HepG2 (cell line): ENCODE data around the gene CRIP1. TPM values are rescaled to one million over a fixed set of nuclear protein-coding genes. Genes with fewer than 3 reads are reported as not detected.

ENCODE experiments used
- ATAC-seq: fragments of 200-7000 bp; cut with Tn5 transposase; 3 replicates; pipeline ENCODE4 v1.9.1; 2020; ENCODE audit warnings: mild to moderate bottlenecking, moderate library complexity
- BruUV-seq: library from RNA; stranded (reverse); fragments of 400-500 nt; replicated peaks from 2 replicates; lab custom pipeline; 2021; lab: Mats Ljungman, UMichigan
- CTCF ChIA-PET: fragments of 300-600 bp; formaldehyde crosslinking; extraction: SDS; loops from one replicate; lab custom pipeline; 2021; ENCODE audit warnings: low total read pairs, inconsistent platforms, low intra/inter-chr PET ratio; lab: Yijun Ruan, JAX
- POLR2A ChIA-PET: fragments of 350-600 bp; sonication (Branson Sonifier 250); formaldehyde crosslinking; loops from one replicate; lab custom pipeline; 2020; ENCODE audit warnings: antibody characterized with exemption, inconsistent platforms; lab: Yijun Ruan, JAX
- DNase-seq: peaks from one replicate; pipeline ENCODE4 v3.0.0-alpha.2; 2015; ENCODE audit warnings: low spot score
- FAIRE-seq: peaks from 3 replicates; lab custom pipeline; 2011; peaks lifted over from hg19 to GRCh38; lab: Jason Lieb, UNC
- H2AFZ ChIP-seq: one replicate; pipeline ENCODE4 v1.6.1; 2011; ENCODE audit warnings: low read length, inconsistent platforms
- H3K27ac ChIP-seq: fragments of 300-600 bp; 3 replicates; pipeline ENCODE4 v1.8.0; 2011; ENCODE audit warnings: mixed run types, mild to moderate bottlenecking, mixed read lengths, low read length, inconsistent platforms; ENCODE audit not compliant: insufficient read depth; ENCODE audit errors: extremely low read length
- H3K27me3 ChIP-seq, 2 experiments: fragments of 200-600 bp in 1 of 2; 2 replicates in 1 of 2; 3 replicates in 1 of 2; pipeline versions ENCODE4 v1.6.0 to v1.8.0; 2011; ENCODE audit warnings: low read length in 2 of 2, mild to moderate bottlenecking in 2 of 2, moderate library complexity in 2 of 2, inconsistent platforms in 1 of 2; ENCODE audit not compliant: insufficient read depth in 2 of 2, control insufficient read depth in 1 of 2
- H3K36me3 ChIP-seq, 2 experiments: fragments of 200-600 bp in 1 of 2; replicated peaks in 1 of 2; 2 replicates in 1 of 2; 3 replicates in 1 of 2; pipeline versions ENCODE4 v1.5.1 to v1.8.0; 2011; ENCODE audit warnings: low read length in 2 of 2, inconsistent platforms in 1 of 2; ENCODE audit not compliant: insufficient read depth in 2 of 2, control insufficient read depth in 1 of 2
- H3K4me1 ChIP-seq: 2 replicates; pipeline ENCODE4 v1.5.1; 2012; ENCODE audit warnings: low read length, inconsistent platforms; ENCODE audit not compliant: insufficient read depth
- H3K4me2 ChIP-seq: 2 replicates; pipeline ENCODE4 v1.6.0; 2011; ENCODE audit warnings: low read depth, low read length, inconsistent platforms
- H3K4me3 ChIP-seq, 3 experiments: fragments of 200-600 bp in 1 of 3; sonication (generic), shearing (Covaris generic) in 1 of 3; replicated peaks in 1 of 3; 2 replicates each; pipeline ENCODE4 v1.5.1; 2011 to 2016; ENCODE audit warnings: low read length in 3 of 3, inconsistent platforms in 2 of 3, low read depth in 2 of 3, mild to moderate bottlenecking in 2 of 3, control low read depth in 1 of 3, mixed read lengths in 1 of 3; ENCODE audit not compliant: insufficient read depth in 1 of 3
- H3K79me2 ChIP-seq: one replicate; pipeline ENCODE4 v1.6.1; 2011; ENCODE audit warnings: low read length, inconsistent platforms; ENCODE audit not compliant: insufficient read depth
- H3K9ac ChIP-seq: 2 replicates; pipeline ENCODE4 v1.6.0; 2011; ENCODE audit warnings: mild to moderate bottlenecking, low read depth, low read length, inconsistent platforms; ENCODE audit not compliant: insufficient read depth
- H3K9me3 ChIP-seq: 2 replicates; pipeline ENCODE4 v1.5.1; 2012; ENCODE audit warnings: mild to moderate bottlenecking, low read length
- H4K20me1 ChIP-seq: 2 replicates; pipeline ENCODE4 v1.6.0; 2011; ENCODE audit warnings: inconsistent platforms, mild to moderate bottlenecking, low read length, moderate library complexity; ENCODE audit not compliant: insufficient read depth
- AGO2 ChIP-seq: fragments of 200-400 bp; formaldehyde crosslinking; optimal IDR thresholded peaks from 2 replicates; pipeline ENCODE3; 2017; ENCODE audit warnings: mild to moderate bottlenecking, low read depth, low read length, moderate library complexity
- CTCF ChIP-seq: sonication (generic); formaldehyde crosslinking; IDR thresholded peaks from 2 replicates; pipeline ENCODE4 v1.5.0; 2020; ENCODE audit warnings: mild to moderate bottlenecking, missing genetic modification reagents, moderate library complexity
- HNRNPL ChIP-seq: fragments of 200-400 bp; formaldehyde crosslinking; IDR thresholded peaks from 2 replicates; pipeline ENCODE4 v1.6.1; 2017; ENCODE audit warnings: mild to moderate bottlenecking, low read depth, low read length
- ZKSCAN8 ChIP-seq: IDR thresholded peaks from 2 replicates; pipeline ENCODE4 v1.6.1; 2016; ENCODE audit warnings: borderline replicate concordance, missing genetic modification reagents, missing compliant biosample characterization
- ZNF142 ChIP-seq: sonication (generic); formaldehyde crosslinking; IDR thresholded peaks from 2 replicates; pipeline ENCODE4 v1.4.0; 2020; ENCODE audit warnings: missing genetic modification reagents
- ZNF546 ChIP-seq: sonication (generic); formaldehyde crosslinking; conservative IDR thresholded peaks from 2 replicates; pipeline ENCODE4 v1.8.1; 2023; ENCODE audit warnings: mild to moderate bottlenecking, missing genetic modification reagents
- ZNF687 ChIP-seq: sonication (generic); formaldehyde crosslinking; IDR thresholded peaks from 2 replicates; pipeline ENCODE4 v1.5.1; 2020; ENCODE audit warnings: mild to moderate bottlenecking, missing genetic modification reagents, moderate library complexity
- WGBS: methylation state at CpG from one replicate; pipeline ENCODE4 v1.1.6; 2017; ENCODE audit warnings: low lambda C conversion rate; 5-methylcytosine and 5-hydroxymethylcytosine counted together
- in situ Hi-C: cut with HindIII; loops from 2 replicates; pipeline ENCODE4 v1.10.0; 2017; ENCODE audit warnings: low pct_unique_long_range_greater_than_20kb; ENCODE audit not compliant: extremely low pct_ligation_motif_present
- intact Hi-C: fragments of 100-400 bp; cut with micrococcal nuclease; formaldehyde crosslinking; loops from one replicate; pipeline ENCODE4 v1.10.0; 2022; ENCODE audit not compliant: unreplicated experiment
- polyA plus RNA-seq, 8 experiments: library from polyadenylated mRNA; depleted of rRNA in 3 of 8; stranded (reverse) in 7 of 8; unstranded in 1 of 8; fragments of >200 nt; fragmentation: Illumina TruSeq in 4 of 8; extraction: Trizol in 4 of 8; gene quantifications; 2 replicates each; pipeline versions ENCODE4 v1.2.1 to v1.2.3, GENCODE V29; 2011 to 2016; ENCODE audit warnings: low read depth in 4 of 8, missing spikeins in 1 of 8, mixed read lengths in 1 of 8; ENCODE audit not compliant: insufficient read depth in 1 of 8
- total RNA-seq, 5 experiments: library from RNA; depleted of rRNA; stranded (reverse); fragments of >200 nt; fragmentation: Illumina TruSeq; extraction: Trizol; gene quantifications; 2 replicates each; pipeline ENCODE4 v1.2.3, GENCODE V29; 2016; ENCODE audit warnings: low read depth in 1 of 5

The CRIP1 gene
- total and polyA plus RNA-seq, 2 of the 13 experiments (the other 11 are each of a cell fraction or from before 2014, with no cell fraction given): 53.9 to 59.5 TPM

- Histone ChIP-seq H3K79me2 (no peaks in the 10 kb centered on the region), H3K27me3 (peaks cover 0 to 4% of the 10 kb centered on the region in 2 experiments; a peak in 2 of 5 replicates), H3K4me3 (no peak overlapping the region), H3K4me1 (peaks cover 33% of the 10 kb centered on the region), H4K20me1 (0 out of 2 replicates have a peak, but pooled peaks cover 2% of the 10 kb centered on the region), H3K27ac (no peak overlapping the region), H2AFZ (no peak overlapping the region), H3K9me3 (no peaks in the 10 kb centered on the region), H3K36me3 (peaks cover 0 to 2% of the 10 kb centered on the region in 2 experiments; a peak in 1 of 5 replicates), H3K9ac (no peak overlapping the region), H3K4me2 (no peak overlapping the region)
- FAIRE-seq: no peak
- BruUV-seq: no TSS peak
- ATAC-seq: peak; percentile 4; the same call in 2 of the 3 replicates
- intact Hi-C loops (no loop called here), in situ Hi-C loops (no loop called here)
- TF ChIP-seq AGO2 (peak; percentile 10), ZNF142 (no peak), ZNF546 (no peak), CTCF (peak; percentile 19; the same call in 1 of the 2 replicates), HNRNPL (0 out of 2 replicates have a peak, but pooled peaks have one; percentile 34), ZNF687 (CRISPR knock-in tag) (0 out of 2 replicates have a peak, but pooled peaks have one; percentile 10), ZKSCAN8 (CRISPR knock-in tag) (no peak)
- POLR2A ChIA-PET: no interaction called here
- DNase-seq: no peak
- CTCF ChIA-PET: no interaction called here
- WGBS: 41% methylated on average over 5 of the region's 12 CpGs
Measured at GRCh38 chr14:105472486-105472991, 14.1 kb upstream of the CRIP1 start.
